Keratinocyte (primary cell): ENCODE results near the gene GAP43.

ENCODE experiments used
- EZH2 ChIP-seq: IDR thresholded peaks from one replicate; pipeline ENCODE4 v1.6.1; 2012; ENCODE audit warnings: inconsistent platforms, mild to moderate bottlenecking, low read length, moderate library complexity
- TF ChIP-seq, protein P1 (sequence below), 3 experiments: IDR thresholded peaks in 1 of 3; conservative IDR thresholded peaks in 1 of 3; optimal IDR thresholded peaks in 1 of 3; 2 replicates in 2 of 3; 3 replicates in 1 of 3; pipeline versions ENCODE3 to v1.5.1; 2011; ENCODE audit warnings: low read length in 3 of 3, mild to moderate bottlenecking in 3 of 3, moderate library complexity in 2 of 3, control low read depth in 1 of 3, inconsistent platforms in 1 of 3; ENCODE audit not compliant: insufficient read depth in 2 of 3; ENCODE audit errors: extremely low read depth in 1 of 3

DNA sequence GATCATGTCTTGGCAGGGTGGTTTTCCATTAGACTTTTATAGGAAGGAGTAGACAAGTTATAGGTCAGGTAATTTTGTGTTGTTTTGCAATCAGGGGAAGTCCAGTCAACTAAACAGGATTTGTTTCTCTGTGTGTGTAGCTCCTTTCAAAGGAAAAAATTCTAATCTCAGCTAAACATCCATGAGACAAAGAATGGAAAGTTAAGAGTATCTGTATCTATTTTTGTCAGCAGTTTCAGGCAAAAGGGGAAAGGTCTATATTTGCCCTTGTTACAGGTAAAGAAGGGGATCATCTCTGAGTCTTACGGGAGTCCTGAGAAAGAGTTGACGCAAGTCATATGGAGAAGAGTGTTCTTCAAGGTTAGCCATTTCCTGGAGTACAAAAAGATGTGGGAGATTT lies 79.3 kb downstream of the GAP43 start:
- TF ChIP-seq, protein P1, sequence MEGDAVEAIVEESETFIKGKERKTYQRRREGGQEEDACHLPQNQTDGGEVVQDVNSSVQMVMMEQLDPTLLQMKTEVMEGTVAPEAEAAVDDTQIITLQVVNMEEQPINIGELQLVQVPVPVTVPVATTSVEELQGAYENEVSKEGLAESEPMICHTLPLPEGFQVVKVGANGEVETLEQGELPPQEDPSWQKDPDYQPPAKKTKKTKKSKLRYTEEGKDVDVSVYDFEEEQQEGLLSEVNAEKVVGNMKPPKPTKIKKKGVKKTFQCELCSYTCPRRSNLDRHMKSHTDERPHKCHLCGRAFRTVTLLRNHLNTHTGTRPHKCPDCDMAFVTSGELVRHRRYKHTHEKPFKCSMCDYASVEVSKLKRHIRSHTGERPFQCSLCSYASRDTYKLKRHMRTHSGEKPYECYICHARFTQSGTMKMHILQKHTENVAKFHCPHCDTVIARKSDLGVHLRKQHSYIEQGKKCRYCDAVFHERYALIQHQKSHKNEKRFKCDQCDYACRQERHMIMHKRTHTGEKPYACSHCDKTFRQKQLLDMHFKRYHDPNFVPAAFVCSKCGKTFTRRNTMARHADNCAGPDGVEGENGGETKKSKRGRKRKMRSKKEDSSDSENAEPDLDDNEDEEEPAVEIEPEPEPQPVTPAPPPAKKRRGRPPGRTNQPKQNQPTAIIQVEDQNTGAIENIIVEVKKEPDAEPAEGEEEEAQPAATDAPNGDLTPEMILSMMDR (optimal IDR thresholded peaks at IDR 0.05 in 1 of 3, IDR thresholded peaks at IDR 0.05 in 1 of 3, conservative IDR thresholded peaks at IDR 0.05 in 1 of 3; ENCODE audit: extremely low read depth in 1 of 3, insufficient read depth in 2 of 3, low read length in 3 of 3) = no peak
- TF ChIP-seq EZH2 = no peak
